Measurements from ENCODE around the gene CPNE2.

DNA sequence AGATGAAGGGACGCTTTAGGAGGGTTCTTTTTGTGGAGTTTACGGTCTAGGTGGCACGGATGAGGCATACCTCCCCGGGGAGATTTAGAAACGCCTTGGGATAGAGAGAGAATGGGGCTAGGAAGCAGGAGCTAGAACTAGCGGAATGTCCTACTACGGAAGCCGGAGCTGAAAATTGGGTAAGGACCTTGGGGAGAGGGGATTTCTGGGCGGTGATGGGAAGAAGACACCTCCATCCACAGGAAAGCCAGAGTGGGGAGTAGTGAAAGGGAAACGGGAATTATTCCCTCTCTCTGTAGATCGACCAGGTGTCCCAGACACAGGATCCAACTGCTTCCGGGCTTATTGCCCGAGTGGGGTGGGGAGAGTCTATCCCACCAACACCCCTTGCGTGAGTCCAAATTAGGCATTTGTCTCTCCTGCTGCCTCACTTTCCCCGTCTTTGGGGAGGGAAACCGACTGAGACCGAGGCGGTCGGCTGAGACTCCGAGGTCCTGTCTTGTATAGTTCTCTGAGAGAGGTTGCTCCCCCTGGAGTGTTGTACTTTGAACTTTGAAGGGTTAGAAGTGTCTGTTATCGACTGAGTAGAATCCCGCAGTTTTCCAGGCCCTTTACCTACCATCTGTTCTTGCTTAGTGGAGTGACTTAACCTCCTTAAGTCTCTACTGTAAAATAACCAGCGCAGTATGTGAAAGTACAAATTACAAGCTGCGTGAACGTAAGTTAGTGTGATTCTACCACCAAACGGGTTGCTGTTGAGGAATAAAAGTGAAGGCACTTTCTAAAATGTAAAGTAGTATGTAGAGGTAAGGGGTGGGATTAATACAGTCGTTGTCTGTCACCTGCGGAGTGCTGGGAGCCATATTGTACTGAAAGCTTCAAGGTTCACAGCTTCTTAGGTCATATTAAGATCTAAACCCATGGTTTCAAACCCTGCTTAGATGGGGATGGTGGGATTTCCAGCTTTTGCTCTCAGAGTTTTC, 94.8 kb downstream of the CPNE2 start:
- TF ChIP-seq POLR2AphosphoS5 (IDR thresholded peaks at IDR 0.05) (no peak), POLR2A (IDR thresholded peaks at IDR 0.05) (no peak), EP300 (IDR thresholded peaks at IDR 0.05) (no peak)
- TF ChIP-seq, protein P1, sequence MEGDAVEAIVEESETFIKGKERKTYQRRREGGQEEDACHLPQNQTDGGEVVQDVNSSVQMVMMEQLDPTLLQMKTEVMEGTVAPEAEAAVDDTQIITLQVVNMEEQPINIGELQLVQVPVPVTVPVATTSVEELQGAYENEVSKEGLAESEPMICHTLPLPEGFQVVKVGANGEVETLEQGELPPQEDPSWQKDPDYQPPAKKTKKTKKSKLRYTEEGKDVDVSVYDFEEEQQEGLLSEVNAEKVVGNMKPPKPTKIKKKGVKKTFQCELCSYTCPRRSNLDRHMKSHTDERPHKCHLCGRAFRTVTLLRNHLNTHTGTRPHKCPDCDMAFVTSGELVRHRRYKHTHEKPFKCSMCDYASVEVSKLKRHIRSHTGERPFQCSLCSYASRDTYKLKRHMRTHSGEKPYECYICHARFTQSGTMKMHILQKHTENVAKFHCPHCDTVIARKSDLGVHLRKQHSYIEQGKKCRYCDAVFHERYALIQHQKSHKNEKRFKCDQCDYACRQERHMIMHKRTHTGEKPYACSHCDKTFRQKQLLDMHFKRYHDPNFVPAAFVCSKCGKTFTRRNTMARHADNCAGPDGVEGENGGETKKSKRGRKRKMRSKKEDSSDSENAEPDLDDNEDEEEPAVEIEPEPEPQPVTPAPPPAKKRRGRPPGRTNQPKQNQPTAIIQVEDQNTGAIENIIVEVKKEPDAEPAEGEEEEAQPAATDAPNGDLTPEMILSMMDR (IDR thresholded peaks at IDR 0.05) = no peak

All from upper lobe of left lung (tissue), 4 donors.